Endothelial cell of umbilical vein (primary cell): ENCODE results near the gene LRRC74B. TPM values are rescaled to one million over a fixed set of nuclear protein-coding genes. Genes with fewer than 3 reads are reported as not detected.

Source experiments
- BruUV-seq: library from RNA; stranded (reverse); fragments of 400-500 nt; replicated peaks from 2 replicates; lab custom pipeline; 2021; lab: Mats Ljungman, UMichigan
- CTCF ChIA-PET: fragments of 300-600, 350-600 bp; sonication (Branson Sonifier 250); formaldehyde crosslinking; loops from one replicate; lab custom pipeline; 2021; ENCODE audit warnings: antibody characterized with exemption, inconsistent platforms; lab: Charles Lee
- POLR2A ChIA-PET: fragments of 300-600, 350-600 bp; sonication (Branson Sonifier 250); formaldehyde crosslinking; loops from one replicate; lab custom pipeline; 2021; ENCODE audit warnings: antibody characterized with exemption, inconsistent platforms; lab: Charles Lee
- DNase-seq: peaks from one replicate; pipeline ENCODE4 v3.0.0-alpha.2; 2011; ENCODE audit warnings: low read depth, low spot score
- FAIRE-seq: peaks from 2 replicates; lab custom pipeline; 2011; peaks lifted over from hg19 to GRCh38; lab: Jason Lieb, UNC
- H2AFZ ChIP-seq: 2 replicates; pipeline ENCODE4 v1.6.0; 2012; ENCODE audit warnings: low read depth, low read length, control low read depth, inconsistent platforms
- H3K27ac ChIP-seq: 2 replicates; pipeline ENCODE4 v1.5.1; 2011; ENCODE audit warnings: low read depth, mild to moderate bottlenecking, control low read depth, low read length, moderate library complexity; ENCODE audit not compliant: insufficient read depth
- H3K27me3 ChIP-seq, 2 experiments: 2 replicates each; pipeline versions ENCODE4 v1.6.0 to v1.6.1; 2011; ENCODE audit warnings: low read length in 2 of 2, mixed read lengths in 1 of 2; ENCODE audit not compliant: control insufficient read depth in 2 of 2, insufficient read depth in 2 of 2
- H3K36me3 ChIP-seq, 2 experiments: 2 replicates in 1 of 2; 3 replicates in 1 of 2; pipeline ENCODE4 v1.5.1; 2011; ENCODE audit warnings: low read length in 2 of 2, mild to moderate bottlenecking in 1 of 2, moderate library complexity in 1 of 2; ENCODE audit not compliant: control insufficient read depth in 2 of 2, insufficient read depth in 2 of 2; ENCODE audit errors: extremely low read depth in 1 of 2
- H3K4me1 ChIP-seq: 3 replicates; pipeline ENCODE4 v1.5.1; 2011; ENCODE audit warnings: mild to moderate bottlenecking, low read length; ENCODE audit not compliant: control insufficient read depth, insufficient read depth; ENCODE audit errors: extremely low read depth
- H3K4me2 ChIP-seq: 2 replicates; pipeline ENCODE4 v1.6.1; 2011; ENCODE audit warnings: low read length, control low read depth, mixed read lengths; ENCODE audit not compliant: insufficient read depth
- H3K4me3 ChIP-seq, 3 experiments: fragments of 200-600 bp in 1 of 3; sonication (generic), shearing (Covaris generic) in 1 of 3; replicated peaks in 1 of 3; 2 replicates each; pipeline ENCODE4 v1.5.1; 2011 to 2016; ENCODE audit warnings: control low read depth in 3 of 3, low read length in 3 of 3, mild to moderate bottlenecking in 2 of 3, inconsistent platforms in 1 of 3, low read depth in 1 of 3, moderate library complexity in 1 of 3; ENCODE audit not compliant: insufficient read depth in 1 of 3
- H3K79me2 ChIP-seq: 2 replicates; pipeline ENCODE4 v1.6.0; 2012; ENCODE audit warnings: low read length, inconsistent platforms; ENCODE audit not compliant: control insufficient read depth, insufficient read depth
- H3K9ac ChIP-seq: replicated peaks from 2 replicates; pipeline ENCODE3; 2011; ENCODE audit warnings: low read length, control low read depth; ENCODE audit not compliant: insufficient read depth; ENCODE audit errors: extremely low read depth
- H3K9me1 ChIP-seq: replicated peaks from 3 replicates; pipeline ENCODE4 v1.6.0; 2011; ENCODE audit warnings: mild to moderate bottlenecking, low read length; ENCODE audit not compliant: control insufficient read depth, insufficient read depth; ENCODE audit errors: extremely low read depth
- H3K9me3 ChIP-seq: replicated peaks from 2 replicates; pipeline ENCODE4 v1.5.1; 2012; ENCODE audit warnings: low read length, inconsistent platforms; ENCODE audit not compliant: control insufficient read depth, insufficient read depth
- H4K20me1 ChIP-seq: replicated peaks from 2 replicates; pipeline ENCODE3; 2011; ENCODE audit warnings: mild to moderate bottlenecking, low read length; ENCODE audit not compliant: control insufficient read depth, insufficient read depth; ENCODE audit errors: extremely low read depth
- CTCF ChIP-seq, 2 donors: IDR thresholded peaks; 1 replicate in 1 of 2; 2 replicates in 1 of 2; pipeline ENCODE4 v1.5.1; 2011; ENCODE audit warnings: low read length in 2 of 2, mild to moderate bottlenecking in 2 of 2, moderate library complexity in 2 of 2, control low read depth in 1 of 2, inconsistent platforms in 1 of 2, low read depth in 1 of 2; ENCODE audit not compliant: insufficient read depth in 1 of 2; ENCODE audit errors: extremely low read depth in 1 of 2
- EZH2 ChIP-seq: IDR thresholded peaks from 2 replicates; pipeline ENCODE4 v1.6.1; 2012; ENCODE audit warnings: borderline replicate concordance, low read depth, mild to moderate bottlenecking, moderate library complexity, low read length, inconsistent platforms; ENCODE audit not compliant: severe bottlenecking
- FOS ChIP-seq: IDR thresholded peaks from 2 replicates; pipeline ENCODE4 v1.6.1; 2011; ENCODE audit warnings: mild to moderate bottlenecking, low read length, moderate library complexity, borderline replicate concordance; ENCODE audit not compliant: insufficient read depth
- GATA2 ChIP-seq: IDR thresholded peaks from 2 replicates; pipeline ENCODE4 v1.7.0; 2011; ENCODE audit warnings: low read depth, mild to moderate bottlenecking, moderate library complexity, mixed read lengths, low read length; ENCODE audit not compliant: insufficient read length, insufficient read depth
- JUN ChIP-seq: IDR thresholded peaks from 2 replicates; pipeline ENCODE4 v1.6.1; 2011; ENCODE audit warnings: borderline replicate concordance, low read depth; ENCODE audit not compliant: insufficient read length, insufficient read depth
- MAX ChIP-seq: IDR thresholded peaks from 2 replicates; pipeline ENCODE4 v1.6.1; 2011; ENCODE audit not compliant: insufficient read depth, insufficient read length
- MYC ChIP-seq: IDR thresholded peaks from one replicate; pipeline ENCODE4 v1.6.1; 2011; ENCODE audit warnings: mild to moderate bottlenecking, low read depth, low read length
- POLR2A ChIP-seq: IDR thresholded peaks from 2 replicates; pipeline ENCODE4 v1.6.1; 2012; ENCODE audit warnings: low read depth, mild to moderate bottlenecking, control low read depth, low read length
- POLR2AphosphoS5 ChIP-seq: IDR thresholded peaks from 2 replicates; pipeline ENCODE4 v1.6.1; 2012; ENCODE audit warnings: low read depth, mild to moderate bottlenecking, control low read depth, low read length, moderate library complexity; ENCODE audit not compliant: insufficient read depth
- dilution Hi-C: fragments of 300-500 bp; cut with MboI; formaldehyde crosslinking; loops from one replicate; pipeline ENCODE4 v1.15.0; 2019; ENCODE audit warnings: low sequenced_read_pairs; ENCODE audit not compliant: extremely low pct_ligation_motif_present
- intact Hi-C: fragments of 100-400 bp; cut with micrococcal nuclease; formaldehyde crosslinking; loops from one replicate; pipeline ENCODE4 v1.10.0; 2022
- polyA plus RNA-seq, 4 experiments: library from polyadenylated mRNA; depleted of rRNA in 3 of 4; stranded (reverse) in 3 of 4; unstranded in 1 of 4; fragments of >200 nt; gene quantifications; 2 replicates each; pipeline versions ENCODE4 v1.2.1 to v1.2.3, GENCODE V29; 2011 to 2012; ENCODE audit warnings: missing spikeins in 1 of 4
- total RNA-seq: library from RNA; stranded (reverse); gene quantifications from 2 replicates; pipeline ENCODE4 v1.2.3, GENCODE V29; 2021

Gene LRRC74B
- total and polyA plus RNA-seq, 2 donors (not counting 3 experiments of a cell fraction or from before 2014, with no cell fraction given), result not detected

- FAIRE-seq (no peak), DNase-seq (no peak)
- Histone ChIP-seq H3K9me1 (no peaks in the 10 kb centered on the region), H3K4me1 (no peaks in the 10 kb centered on the region), H4K20me1 (no peaks in the 10 kb centered on the region), H3K4me3 (no peak overlapping the region), H2AFZ (no peak overlapping the region), H3K79me2 (no peaks in the 10 kb centered on the region), H3K36me3 (no peaks in the 10 kb centered on the region), H3K4me2 (no peak overlapping the region), H3K9ac (no peak overlapping the region), H3K27me3 (peaks cover 2 to 4% of the 10 kb centered on the region in 2 experiments), H3K9me3 (no peaks in the 10 kb centered on the region), H3K27ac (no peak overlapping the region)
- CTCF ChIA-PET, result no interaction called here
- TF ChIP-seq EZH2 (no peak), MYC (no peak), POLR2AphosphoS5 (no peak), MAX (no peak), POLR2A (no peak)
- intact Hi-C loops, result no loop called here
- dilution Hi-C loops, result no loop called here
- no TSS peak for BruUV-seq
- POLR2A ChIA-PET, result no interaction called here
Measured at GRCh38 chr22:21106000-21106399, 60.3 kb downstream of the LRRC74B start.

GRCh38 chr22:21108379-21109115, 62.8 kb downstream of the LRRC74B start:
- TF ChIP-seq JUN (no peak), MAX (no peak), MYC (no peak), GATA2 (no peak), FOS (no peak), EZH2 (no peak), POLR2A (no peak), POLR2AphosphoS5 (no peak), CTCF (IDR thresholded peaks at IDR 0.05; ENCODE audit: extremely low read depth in 1 of 2, insufficient read depth in 1 of 2, low read depth in 1 of 2, low read length in 2 of 2) (no peak)
- H3K9me1 ChIP-seq, result no peaks in the 10 kb centered on the region
- H3K9me3 ChIP-seq, result no peaks in the 10 kb centered on the region
- no peaks in the 10 kb centered on the region for H3K79me2 ChIP-seq
- no peak overlapping the region for H3K4me2 ChIP-seq
- no peak overlapping the region for H3K27ac ChIP-seq
- ChIA-PET CTCF (interaction anchor here (0.6 kb wide), 1 partner anchor 420 kb away, joined by 3 read pairs; no protein-coding TSS in a partner anchor), POLR2A (no interaction called here)
- no peaks in the 10 kb centered on the region for H3K36me3 ChIP-seq
- no peak overlapping the region for H3K9ac ChIP-seq
- intact Hi-C loops, result no loop called here
- BruUV-seq, result no TSS peak
- DNase-seq (no peak), FAIRE-seq (no peak)
- H3K27me3 ChIP-seq, result peaks cover 2 to 4% of the 10 kb centered on the region in 2 experiments
- H3K4me1 ChIP-seq, result no peaks in the 10 kb centered on the region
- dilution Hi-C loops, result no loop called here
- H2AFZ ChIP-seq, result no peak overlapping the region
- no peak overlapping the region for H3K4me3 ChIP-seq
- no peaks in the 10 kb centered on the region for H4K20me1 ChIP-seq
